Left cardiac atrium (tissue), 4 donors: ENCODE data around the gene KRTAP4-11. TPM values are rescaled to one million over a fixed set of nuclear protein-coding genes. Genes with fewer than 3 reads are reported as not detected.
"Not testable (repeated sequence)": the region's sequence is repeated elsewhere in the genome, so short reads cannot be mapped to it uniquely, and the experiment has no call there.

Source experiments
- ATAC-seq, 2 donors: fragments of 200-7000 bp; cut with Tn5 transposase; one replicate each; pipeline ENCODE4 v1.9.1; 2020; ENCODE audit warnings: mild to moderate bottlenecking in 2 of 2, moderate library complexity in 2 of 2
- DNase-seq: peaks from one replicate; pipeline ENCODE4 v3.0.0-alpha.2; 2020
- intact Hi-C, 2 donors: fragments of 100-400 bp; cut with DNase I; formaldehyde crosslinking; loops; one replicate each; pipeline versions ENCODE4 v1.14.1 to v1.15.1; 2022 to 2023
- total RNA-seq, 2 donors: library from RNA; stranded (reverse); fragmentation: NEBNext Ultra II Directional; extraction: Animal tissue kit (Norgen Biotek cat#: 25700); gene quantifications; one replicate each; pipeline ENCODE4 v1.2.1, GENCODE V29; 2021
- donor health status: DM: no; HTN: yes; CAD: no.
- donor health status: DM: no; HTN: yes; CAD: no; lungs with severe emphysema.
- donor health status: DM: yes; HTN: yes; CAD: no.
- donor health status: Dilated cardiomyopathy.

The KRTAP4-11 gene
- total RNA-seq, 2 donors from 2014 or later: not detected

DNA sequence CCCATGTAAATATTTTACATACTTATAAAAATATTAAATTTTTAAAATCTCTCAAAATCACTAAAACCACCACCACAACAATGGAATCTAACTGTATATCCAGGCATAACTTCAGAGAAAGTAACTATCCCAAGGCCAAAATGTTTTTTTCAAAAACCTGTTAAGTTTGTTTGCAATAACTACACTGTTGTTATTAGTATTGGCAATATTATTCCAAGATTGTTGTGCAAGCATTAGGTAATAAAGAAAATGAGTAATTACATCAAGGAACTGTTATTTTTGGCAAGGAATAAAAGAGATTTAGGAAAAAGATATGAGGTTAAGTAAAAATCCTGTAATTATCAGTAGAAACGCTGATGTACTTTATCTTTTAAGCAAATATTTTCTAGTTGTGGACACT, 9.2 kb upstream of the KRTAP4-11 start:
- DNase-seq: no peak
- intact Hi-C loops: no loop called here
- no peak for ATAC-seq

DNA sequence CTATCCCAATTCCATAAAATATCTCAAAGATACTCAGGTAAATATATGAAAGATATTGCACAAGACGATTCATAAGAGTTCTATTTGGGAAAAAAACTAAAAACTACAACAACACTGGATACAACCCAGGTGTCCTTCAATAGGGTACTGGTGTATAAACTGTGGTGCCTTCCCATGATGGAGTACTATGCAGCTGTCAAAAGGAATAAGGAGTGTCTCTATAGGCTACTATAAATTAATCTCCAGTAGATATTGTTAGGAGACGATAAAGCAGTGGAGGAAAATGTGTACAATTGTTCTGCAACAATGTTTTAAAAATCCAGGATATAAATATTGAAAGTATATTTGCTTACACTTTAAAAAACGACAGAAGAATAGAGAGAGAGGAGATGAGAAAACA, 8.2 kb upstream of the KRTAP4-11 start:
- intact Hi-C loops: no loop called here
- ATAC-seq (no peak), DNase-seq (no peak)

DNA sequence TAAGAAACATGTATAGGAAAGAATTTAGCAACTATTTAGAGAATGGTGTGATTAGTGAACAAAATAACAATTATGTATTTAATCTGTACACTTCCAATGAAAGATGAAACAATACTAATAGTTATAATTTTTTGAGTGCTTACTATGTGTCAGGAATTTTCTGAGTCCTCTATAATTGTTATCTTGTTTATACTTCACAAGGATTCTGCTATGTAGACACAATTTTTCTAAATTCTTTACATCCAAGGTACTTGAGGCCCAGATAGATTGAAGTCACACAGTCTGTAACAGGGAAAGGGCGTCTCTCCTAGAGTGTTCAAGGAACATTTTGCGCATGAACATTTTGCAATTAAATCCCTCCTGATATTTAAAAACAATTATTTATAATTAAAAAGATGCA, 6.9 kb upstream of the KRTAP4-11 start:
- ATAC-seq: no peak
- DNase-seq: no peak
- intact Hi-C loops: no loop called here

DNA sequence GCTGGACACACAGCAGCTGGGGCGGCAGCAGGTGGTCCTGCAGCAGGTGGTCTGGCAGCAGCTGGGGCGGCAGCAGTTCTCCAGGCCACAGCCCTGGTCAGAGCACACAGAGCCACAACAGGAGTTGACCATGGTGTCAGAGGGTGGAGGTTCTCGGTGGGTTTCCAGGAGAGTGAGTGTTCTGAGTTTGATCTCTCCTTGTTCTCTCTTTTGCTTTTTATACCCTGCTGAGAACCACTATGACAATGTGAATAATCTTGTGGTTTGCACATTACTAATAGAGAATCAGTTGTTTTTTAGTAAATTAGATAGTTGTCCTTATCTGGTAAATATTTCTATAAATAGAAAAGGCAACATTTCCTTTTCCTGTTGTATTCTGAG, 5.8 kb upstream of the KRTAP4-11 start, which contains the start of gene KRTAP4-12:
Gene KRTAP4-12, minus strand, starts transcription at position 192 of the 381 bp plus-strand sequence. Its CDS starts 60 bp downstream, at position 132.
- DNase-seq, ATAC-seq, intact Hi-C loops: not testable (repeated sequence)

DNA sequence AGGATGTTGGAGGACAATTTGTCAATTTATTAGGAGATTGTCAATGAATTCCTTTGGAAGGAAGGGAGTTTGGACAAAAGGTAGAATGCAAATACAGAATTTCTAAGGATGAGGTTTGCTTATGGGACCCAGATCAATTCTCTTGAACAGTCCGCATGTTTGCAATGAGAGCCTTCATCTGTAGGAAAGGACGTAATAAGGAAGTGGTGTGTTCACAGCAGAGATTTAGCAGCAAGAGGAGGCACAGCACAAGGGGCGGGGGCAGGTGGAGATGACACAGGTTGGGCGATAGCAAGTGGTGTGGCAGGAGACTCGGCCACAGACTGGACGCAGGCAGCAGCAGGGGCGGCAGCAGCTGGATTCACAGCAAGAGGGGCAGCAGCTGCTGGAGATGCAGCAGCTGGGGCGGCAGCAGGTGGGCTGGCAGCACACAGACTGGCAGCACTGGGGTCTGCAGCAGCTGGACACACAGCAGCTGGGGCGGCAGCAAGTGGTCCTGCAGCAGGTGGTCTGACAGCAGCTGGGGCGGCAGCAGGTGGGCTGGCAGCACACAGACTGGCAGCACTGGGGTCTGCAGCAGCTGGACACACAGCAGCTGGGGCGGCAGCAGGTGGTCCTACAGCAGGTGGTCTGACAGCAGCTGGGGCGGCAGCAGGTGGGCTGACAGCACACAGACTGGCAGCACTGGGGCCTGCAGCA, 5.3 kb upstream of the KRTAP4-11 start:
- DNase-seq, intact Hi-C loops, ATAC-seq: not testable (repeated sequence)

DNA sequence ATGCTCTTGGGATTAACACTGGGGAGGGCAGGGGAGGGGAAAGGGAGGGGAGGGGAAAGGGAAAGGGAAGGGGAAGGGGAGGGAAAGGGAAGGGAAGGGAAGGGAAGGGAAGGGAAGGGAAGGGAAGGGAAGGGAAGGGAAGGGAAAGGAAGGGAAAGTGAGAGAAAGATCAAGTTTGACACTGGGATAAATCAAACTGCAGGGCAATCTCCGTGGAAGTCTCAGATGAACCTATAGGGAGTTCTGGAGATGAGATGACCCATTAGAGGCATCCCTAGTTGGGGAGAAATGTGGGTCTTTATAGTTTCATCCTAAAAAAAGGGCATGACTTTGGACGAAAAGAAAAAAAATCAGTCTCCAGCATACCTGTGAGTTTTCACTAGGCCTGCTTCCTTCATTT, 3.6 kb upstream of the KRTAP4-11 start:
- DNase-seq (no peak), ATAC-seq (no peak)
- intact Hi-C loops: no loop called here

DNA sequence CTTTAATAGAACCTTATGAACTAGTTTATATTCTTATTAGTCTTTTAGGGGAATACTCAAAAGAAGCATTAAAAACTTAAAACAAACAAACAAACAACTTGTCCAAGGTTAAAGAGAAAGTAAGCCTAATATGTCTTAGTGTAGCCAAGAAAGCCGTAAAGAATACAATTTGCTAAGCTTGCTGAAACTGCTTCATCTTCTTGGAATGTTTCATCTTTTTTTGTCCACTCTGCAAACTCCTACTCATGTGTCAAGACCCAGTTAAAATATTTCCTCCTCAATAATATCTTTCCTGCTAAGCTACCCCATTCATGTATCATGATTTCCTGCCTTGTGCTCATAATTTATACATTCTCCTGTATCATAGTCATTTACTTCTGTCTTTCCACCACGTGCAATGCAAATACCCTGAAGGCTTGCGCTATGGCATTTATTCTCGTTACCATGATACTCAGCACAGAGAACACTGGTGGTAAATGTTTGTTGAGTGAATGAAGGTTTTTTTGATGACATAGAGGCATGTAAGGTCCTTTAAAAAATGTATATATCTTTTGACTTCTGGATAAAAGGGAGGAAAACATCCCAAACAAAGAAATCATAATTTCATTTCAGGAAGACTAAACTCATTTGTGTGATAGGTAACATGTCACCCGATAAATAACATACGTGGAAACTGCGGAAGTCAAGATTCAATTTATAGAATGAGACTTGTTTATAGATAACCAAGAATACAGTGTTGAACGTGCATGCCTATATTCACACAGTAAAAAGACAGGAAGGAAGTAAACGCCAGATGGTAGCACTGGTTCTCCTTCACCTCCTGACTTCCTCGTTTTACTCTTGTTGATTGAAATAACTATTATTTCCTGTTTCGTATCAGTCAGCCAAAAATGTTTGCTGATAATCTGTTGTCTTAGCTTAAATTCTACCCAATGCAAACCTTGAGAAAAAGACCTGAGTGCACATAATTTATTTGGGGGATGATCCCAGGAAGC, 1.8 kb upstream of the KRTAP4-11 start:
- intact Hi-C loops, DNase-seq, ATAC-seq: not testable (repeated sequence)

DNA sequence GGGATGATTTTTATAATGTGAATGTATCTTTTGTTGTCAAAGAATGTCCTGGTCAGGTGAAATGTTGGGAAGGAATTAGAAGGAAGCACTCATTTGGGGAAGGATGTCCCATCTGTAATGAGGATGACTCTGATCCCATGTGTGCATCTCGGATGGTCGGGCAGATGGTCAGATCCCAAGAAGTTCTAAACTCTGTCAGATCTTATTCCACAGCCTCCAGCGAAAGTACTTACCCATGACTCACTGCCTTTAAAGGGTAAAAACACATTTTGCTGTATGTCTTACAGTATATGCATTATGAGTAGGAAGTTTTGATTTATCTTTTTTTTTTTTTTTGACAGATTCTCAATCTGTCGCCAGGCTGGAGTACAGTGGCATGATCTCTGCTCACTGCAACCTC, 548 bp upstream of the KRTAP4-11 start:
- intact Hi-C loops: no loop called here
- DNase-seq: no peak
- ATAC-seq: no peak

DNA sequence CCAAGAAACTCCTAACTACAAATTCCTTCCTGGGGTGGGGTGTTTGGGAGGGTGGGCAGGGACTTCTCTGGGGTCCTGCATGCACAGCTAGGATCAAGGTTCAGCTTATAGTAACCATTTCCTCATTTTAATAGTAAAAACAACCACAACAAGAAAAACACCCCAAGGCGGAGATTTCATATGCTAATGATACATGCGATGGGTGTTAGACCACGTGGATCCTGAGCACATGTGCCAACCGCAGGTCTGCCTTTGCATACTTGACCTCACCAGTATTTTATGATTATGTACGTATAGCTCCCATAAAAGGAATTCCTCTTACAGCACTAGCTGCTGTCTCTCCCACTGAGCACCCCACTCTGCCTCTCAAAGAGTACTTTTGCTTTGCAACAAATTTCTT, 1.9 kb downstream of the KRTAP4-11 start:
- DNase-seq: no peak
- no peak for ATAC-seq
- intact Hi-C loops: no loop called here

DNA sequence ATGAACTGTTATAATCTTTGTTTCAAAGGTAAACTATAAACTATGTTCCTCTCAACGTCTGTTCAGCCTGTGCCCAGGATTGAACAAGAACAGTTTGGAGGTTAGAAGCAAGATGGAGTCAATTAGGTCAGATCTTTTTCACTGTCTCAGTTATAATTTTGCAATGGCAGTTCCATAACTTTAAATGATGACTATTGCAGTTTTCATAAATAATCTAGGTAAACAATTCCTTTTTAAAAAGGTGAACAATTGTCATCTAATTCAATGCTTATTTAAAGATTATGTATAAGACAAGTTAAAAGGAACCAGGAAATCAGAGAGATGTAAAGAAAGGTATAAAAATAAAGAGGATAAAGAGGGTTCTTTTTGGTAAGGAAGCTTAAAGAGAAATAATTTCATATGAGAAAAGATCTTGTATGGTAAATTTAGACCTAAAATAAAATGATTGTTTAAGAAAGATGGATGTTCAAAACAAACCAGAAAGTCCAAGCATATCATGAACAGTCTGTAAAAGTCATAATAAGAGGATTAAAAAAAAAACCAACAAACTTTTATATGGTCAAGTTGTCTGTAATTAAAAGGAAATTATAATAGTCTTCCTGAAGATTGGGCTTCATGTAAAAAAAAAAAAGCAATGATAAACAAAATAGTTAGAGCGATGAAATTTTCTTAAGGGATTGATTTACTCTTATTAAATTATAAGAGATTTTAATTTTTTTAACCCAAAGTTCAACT, 6.9 kb downstream of the KRTAP4-11 start:
- no peak for DNase-seq
- ATAC-seq: no peak
- intact Hi-C loops: no loop called here

DNA sequence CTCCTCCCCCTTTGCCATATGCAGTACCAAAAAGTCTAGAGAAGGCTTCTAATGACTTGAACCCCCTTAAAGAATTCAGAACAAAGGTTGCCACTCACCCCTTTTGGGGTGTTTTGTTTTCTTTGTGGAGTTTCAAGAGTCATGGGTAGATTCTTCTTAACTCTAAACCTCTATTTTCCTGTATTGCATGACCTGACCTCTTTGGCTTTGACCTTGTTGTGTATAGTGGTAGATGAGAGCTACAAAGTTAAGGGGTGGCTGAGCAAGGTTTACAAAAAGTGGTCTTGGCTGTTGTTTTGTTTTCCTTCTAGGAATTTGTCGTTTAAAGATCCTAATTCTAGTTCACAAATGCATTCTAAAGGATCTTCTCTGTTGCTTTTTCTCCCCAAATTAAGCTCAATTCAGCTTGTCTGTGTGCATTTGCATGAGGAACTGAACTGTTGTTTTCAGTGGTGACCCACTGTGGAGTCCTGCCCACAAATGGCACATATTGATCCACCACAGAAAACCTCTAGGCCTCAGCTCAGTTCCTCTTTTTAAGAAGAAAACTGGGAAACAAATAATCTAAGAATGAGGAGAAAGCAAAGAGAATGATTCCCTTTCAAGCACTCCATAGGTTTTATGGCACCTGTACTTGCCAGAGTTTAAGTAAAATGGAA, 9.3 kb downstream of the KRTAP4-11 start:
- intact Hi-C loops, DNase-seq, ATAC-seq: not testable (repeated sequence)

DNA sequence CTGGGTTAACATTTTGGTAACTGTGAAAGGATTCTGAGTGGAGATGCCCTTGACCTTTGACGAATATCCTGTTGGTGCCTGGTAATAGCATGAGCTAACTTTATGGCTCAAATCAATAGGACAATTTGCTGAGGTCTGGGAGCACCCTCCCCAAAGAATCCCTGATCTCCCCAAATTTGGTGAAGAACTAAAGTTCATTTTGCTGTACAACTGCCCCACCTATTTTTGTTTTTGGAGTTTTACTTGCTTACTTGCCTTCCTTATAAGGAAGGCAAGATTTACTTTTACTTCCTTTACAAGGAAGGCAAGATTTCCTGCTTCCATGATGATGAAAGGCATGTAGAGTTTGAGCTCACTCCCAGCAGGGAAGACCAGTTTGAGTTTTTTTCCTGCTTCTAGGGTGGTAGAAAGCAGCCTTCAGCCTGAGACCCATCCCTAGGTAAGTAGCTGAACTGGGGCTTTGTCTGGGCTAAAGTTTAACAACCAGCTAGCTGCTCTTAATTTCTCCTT, 10.2 kb downstream of the KRTAP4-11 start:
- intact Hi-C loops: no loop called here
- no peak for ATAC-seq
- no peak for DNase-seq

DNA sequence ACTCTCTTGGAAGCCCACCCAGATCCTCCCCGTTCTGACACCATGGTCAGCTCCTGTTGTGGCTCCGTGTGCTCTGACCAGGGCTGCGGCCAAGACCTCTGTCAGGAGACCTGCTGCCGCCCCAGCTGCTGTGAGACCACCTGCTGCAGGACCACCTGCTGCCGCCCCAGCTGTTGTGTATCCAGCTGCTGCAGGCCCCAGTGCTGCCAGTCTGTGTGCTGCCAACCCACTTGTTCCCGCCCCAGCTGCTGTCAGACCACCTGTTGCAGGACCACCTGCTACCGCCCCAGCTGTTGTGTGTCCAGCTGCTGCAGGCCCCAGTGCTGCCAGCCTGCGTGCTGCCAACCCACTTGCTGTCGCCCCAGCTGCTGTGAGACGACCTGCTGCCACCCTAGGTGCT, 12.8 kb downstream of the KRTAP4-11 start, which contains the start of gene KRTAP4-9:
Gene KRTAP4-9, plus strand, starts transcription at position 43 of the 400 bp plus-strand sequence. Its CDS starts 0 bp downstream, at position 43.
- intact Hi-C loops, DNase-seq, ATAC-seq: not testable (repeated sequence)

DNA sequence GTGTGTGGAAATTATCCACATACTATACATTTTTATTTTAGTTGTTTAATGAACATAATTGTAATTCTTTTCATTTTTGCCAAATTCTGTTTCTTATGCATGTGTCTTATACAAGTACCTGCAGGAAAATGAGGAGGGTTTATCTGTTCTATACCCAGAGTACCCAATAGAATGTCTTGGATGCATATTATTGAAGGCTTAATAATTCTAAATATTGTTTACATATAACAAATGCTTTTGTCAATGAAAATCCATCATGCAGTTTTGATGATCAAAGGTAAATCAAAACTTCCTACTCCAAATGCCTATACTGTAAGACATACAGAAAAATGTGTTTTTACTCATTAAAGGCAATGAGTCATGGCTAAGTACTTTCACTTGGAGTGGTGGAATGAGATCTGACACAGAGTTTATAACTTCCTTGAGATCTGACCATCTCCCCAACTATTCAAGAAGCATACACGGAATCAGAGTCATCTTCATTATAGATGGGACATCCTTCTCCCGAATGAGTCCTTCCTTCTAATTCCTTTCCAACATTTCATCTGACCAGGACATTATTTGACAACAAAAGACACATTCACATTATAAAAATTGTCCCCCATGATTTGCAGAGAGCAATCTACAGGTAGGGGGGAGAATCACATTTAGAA, 13.7 kb downstream of the KRTAP4-11 start:
- intact Hi-C loops, ATAC-seq, DNase-seq: not testable (repeated sequence)

DNA sequence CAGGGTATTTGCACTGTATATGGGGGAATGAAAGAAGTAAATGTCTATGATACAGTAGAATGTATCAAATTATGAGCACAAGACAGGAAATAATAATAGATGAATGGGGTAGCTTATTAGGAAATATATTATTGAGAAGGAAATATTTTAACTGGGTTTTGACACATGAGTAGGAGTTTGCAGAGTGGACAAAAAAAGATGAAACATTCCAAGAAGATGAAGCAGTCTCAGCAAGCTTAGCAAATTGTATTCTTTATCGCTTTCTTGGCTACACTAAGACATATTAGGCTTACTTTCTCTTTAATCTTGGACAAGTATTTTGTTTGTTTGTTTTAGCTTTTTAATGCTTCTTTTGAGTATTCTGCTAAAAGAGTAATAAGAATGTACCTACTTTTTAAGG, 14.3 kb downstream of the KRTAP4-11 start:
- DNase-seq (no peak), ATAC-seq (no peak)
- intact Hi-C loops: no loop called here

DNA sequence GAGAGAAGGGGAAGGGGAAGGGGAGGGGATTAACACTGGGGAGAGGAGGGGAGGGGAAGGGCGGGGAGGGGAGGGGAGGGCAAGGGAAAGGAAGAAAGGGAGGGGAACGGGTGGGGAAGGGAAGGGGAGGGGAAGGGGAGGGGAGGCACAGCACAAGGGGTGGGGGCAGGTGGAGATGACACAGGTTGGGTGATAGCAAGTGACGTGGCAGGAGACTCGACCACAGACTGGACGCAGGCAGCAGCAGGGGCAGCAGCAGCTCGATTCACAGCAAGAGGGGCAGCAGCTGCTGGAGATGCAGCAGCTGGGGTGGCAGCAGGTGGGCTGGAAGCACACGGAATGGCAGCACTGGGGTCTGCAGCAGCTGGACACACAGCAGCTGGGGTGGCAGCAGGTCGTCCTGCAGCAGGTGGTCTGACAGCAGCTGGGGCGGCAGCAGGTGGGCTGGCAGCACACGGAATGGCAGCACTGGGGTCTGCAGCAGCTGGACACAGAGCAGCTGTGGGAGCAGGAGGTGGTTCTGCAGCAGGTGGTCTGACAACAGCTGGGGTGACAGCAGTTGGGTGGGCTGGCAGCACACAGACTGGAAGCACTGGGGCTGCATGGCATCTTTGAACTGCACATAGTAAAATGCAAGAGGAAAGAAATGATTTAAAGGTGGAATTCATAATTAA, 16.4 kb downstream of the KRTAP4-11 start, which contains the start of gene KRTAP4-16:
Gene KRTAP4-16, minus strand, starts transcription at position 624 of the 674 bp plus-strand sequence. Its CDS starts 0 bp downstream, at position 624.
- intact Hi-C loops: no loop called here
- ATAC-seq: no peak
- DNase-seq: no peak
